Measurements from ENCODE around the gene TMEM94.

TMEM94 gene

DNA sequence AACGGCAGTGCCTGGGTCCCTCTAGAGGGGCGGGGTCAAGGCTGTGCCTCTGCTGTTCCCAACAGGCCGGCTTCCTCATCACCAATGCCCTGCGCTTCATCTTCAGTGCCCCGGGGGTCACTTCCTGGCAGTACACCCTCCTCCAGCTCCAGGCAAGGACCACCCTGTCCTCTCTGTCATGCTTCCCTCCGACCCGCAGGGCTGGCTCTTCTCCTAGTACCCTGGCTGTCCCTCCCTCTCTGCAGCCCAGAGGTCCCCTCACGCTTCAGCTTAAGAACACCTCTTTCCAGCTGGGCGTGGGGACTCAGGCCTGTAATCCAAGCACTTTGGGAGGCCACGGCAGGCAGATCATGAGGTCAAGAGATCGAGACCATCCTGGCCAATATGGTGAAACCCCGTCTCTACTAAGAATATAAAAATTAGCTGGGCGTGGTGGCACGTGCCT lies 33.1 kb downstream of the TMEM94 start:
- no peak overlapping the region for H3K27ac ChIP-seq
- no peak for TF ChIP-seq ZFX (IDR thresholded peaks at IDR 0.05)
- TF ChIP-seq, protein P1, sequence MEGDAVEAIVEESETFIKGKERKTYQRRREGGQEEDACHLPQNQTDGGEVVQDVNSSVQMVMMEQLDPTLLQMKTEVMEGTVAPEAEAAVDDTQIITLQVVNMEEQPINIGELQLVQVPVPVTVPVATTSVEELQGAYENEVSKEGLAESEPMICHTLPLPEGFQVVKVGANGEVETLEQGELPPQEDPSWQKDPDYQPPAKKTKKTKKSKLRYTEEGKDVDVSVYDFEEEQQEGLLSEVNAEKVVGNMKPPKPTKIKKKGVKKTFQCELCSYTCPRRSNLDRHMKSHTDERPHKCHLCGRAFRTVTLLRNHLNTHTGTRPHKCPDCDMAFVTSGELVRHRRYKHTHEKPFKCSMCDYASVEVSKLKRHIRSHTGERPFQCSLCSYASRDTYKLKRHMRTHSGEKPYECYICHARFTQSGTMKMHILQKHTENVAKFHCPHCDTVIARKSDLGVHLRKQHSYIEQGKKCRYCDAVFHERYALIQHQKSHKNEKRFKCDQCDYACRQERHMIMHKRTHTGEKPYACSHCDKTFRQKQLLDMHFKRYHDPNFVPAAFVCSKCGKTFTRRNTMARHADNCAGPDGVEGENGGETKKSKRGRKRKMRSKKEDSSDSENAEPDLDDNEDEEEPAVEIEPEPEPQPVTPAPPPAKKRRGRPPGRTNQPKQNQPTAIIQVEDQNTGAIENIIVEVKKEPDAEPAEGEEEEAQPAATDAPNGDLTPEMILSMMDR (conservative IDR thresholded peaks at IDR 0.05): no peak

GRCh38 chr17:75490173-75490743 lies 33.8 kb downstream of the TMEM94 start:
- TF ChIP-seq ZFX (IDR thresholded peaks at IDR 0.05): no peak
- H3K27ac ChIP-seq: no peak overlapping the region

GRCh38 chr17:75490953-75491649 lies 34.7 kb downstream of the TMEM94 start:
- TF ChIP-seq ZFX (IDR thresholded peaks at IDR 0.05): no peak
- TF ChIP-seq, protein P1 (conservative IDR thresholded peaks at IDR 0.05): no peak
- no peak overlapping the region for H3K27ac ChIP-seq

GRCh38 chr17:75491680-75492079 lies 35.2 kb downstream of the TMEM94 start:
- no peak for TF ChIP-seq ZFX (IDR thresholded peaks at IDR 0.05)
- TF ChIP-seq, protein P1 (conservative IDR thresholded peaks at IDR 0.05): no peak
- no peak overlapping the region for H3K27ac ChIP-seq

- TF ChIP-seq, protein P1 (conservative IDR thresholded peaks at IDR 0.05): no peak
- TF ChIP-seq ZFX (IDR thresholded peaks at IDR 0.05): no peak
- no peak overlapping the region for H3K27ac ChIP-seq
These were observed 36.2 kb downstream of the TMEM94 start for GRCh38 chr17:75492555-75493168.

DNA sequence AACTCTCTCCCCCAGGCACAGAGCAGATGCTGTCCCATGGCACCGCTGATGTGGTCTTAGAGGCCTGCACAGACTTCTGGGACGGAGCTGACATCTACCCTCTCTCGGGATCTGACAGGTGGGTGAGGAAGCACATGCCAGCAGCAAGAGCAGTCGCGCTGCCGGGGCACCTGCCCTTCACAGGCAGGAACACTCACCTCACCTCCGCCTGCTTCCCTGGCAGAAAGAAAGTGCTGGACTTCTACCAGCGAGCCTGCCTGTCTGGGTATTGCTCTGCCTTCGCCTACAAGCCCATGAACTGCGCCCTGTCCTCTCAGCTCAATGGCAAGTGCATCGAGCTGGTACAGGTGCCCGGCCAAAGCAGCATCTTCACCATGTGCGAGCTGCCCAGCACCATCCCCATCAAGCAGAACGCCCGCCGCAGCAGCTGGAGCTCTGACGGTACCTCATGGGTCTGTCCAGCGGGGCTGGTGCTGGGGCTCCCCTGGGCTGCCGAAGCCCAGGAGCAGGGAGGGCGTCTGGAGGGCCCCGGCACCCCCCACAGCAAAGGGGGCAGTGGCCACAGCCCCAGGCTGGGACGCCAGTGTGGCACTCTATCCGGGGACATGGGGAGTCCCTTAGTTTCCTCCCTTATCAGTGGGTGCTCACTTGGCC lies 37.2 kb downstream of the TMEM94 start:
- H3K27ac ChIP-seq: no peak overlapping the region
- TF ChIP-seq ZFX (IDR thresholded peaks at IDR 0.05): no peak
- TF ChIP-seq, protein P1 (conservative IDR thresholded peaks at IDR 0.05): no peak

DNA sequence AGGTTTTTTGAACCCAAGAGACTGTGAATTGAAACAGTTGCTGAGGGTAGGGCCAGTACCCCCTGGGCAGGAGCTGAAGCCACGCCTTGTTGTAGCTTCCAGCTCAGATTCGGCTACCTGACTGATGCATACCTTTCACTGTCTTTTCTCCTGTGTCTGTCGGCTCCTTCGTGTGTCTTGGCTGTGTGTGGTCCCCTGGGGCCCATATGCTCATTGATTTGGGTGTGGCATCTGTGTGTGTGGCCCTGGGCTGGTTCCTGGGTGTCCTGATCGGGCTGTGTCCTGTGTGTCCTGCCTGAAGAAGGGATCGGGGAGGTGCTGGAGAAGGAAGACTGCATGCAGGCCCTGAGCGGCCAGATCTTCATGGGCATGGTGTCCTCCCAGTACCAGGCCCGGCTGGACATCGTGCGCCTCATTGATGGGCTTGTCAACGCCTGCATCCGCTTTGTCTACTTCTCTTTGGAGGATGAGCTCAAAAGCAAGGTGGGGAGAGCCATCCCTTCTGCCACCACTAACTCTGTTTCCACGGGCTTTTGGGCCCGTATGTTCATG lies 38.0 kb downstream of the TMEM94 start:
- TF ChIP-seq, protein P1 (conservative IDR thresholded peaks at IDR 0.05): no peak
- no peak overlapping the region for H3K27ac ChIP-seq

Measured in C4-2B (cell line).